ENCODE results near the gene OR2T34.
"Not testable (repeated sequence)": the region's sequence is repeated elsewhere in the genome, so short reads cannot be mapped to it uniquely, and the experiment has no call there.

OR2T34 gene

GRCh38 chr1:248551027-248551426 lies 23.5 kb downstream of the OR2T34 start:
- DNase-seq (ENCODE audit: low read depth): not testable (repeated sequence)

DNA sequence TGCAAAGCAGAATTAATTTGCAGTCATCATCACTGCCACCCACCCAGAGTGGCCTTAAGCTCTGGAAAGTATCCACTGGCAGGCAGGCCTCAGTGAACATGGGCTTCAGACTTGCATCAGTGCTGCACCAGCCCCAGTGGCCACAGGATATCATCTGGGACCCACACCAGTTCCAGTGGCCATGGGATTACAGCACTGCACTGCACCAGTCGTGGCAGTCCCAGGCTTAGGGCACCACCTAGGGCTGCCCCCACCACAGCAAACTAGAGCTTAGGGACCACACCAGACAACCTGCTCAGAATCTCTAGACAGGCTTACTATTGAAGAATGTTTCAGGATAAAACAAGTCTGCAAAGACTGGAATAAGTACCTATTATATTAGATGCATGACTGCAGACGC lies 27.2 kb downstream of the OR2T34 start:
- not testable (repeated sequence) for DNase-seq (ENCODE audit: low read depth)

DNA sequence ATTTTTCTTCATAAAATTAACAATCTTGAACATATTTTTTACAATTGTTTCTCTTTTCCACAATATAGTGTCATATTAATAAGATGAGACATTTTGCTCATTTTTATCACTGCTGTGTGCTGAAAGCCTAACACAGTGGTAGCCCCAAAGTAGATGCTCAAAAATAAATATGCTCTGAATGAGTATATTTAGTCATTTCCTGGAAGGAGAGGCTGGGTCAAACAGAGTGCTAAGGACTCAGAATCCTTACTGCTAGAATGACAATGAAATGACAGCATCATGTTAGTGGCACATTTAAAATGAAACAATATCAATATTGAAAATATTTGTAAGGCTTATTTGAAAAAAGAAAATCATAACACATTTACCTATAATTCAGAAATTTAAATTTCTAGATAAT lies 37.1 kb downstream of the OR2T34 start:
- not testable (repeated sequence) for DNase-seq (ENCODE audit: low read depth)
